Panc1 (cell line): ENCODE results near the gene FBXO47. TPM values are rescaled to one million over a fixed set of nuclear protein-coding genes. Genes with fewer than 3 reads are reported as not detected.

ENCODE experiments used
- ATAC-seq: fragments of 200-7000 bp; cut with Tn5 transposase; 2 replicates; pipeline ENCODE4 v1.9.1; 2020; ENCODE audit warnings: mild to moderate bottlenecking, moderate library complexity
- BruUV-seq: library from RNA; stranded (reverse); fragments of 400-500 nt; replicated peaks from 2 replicates; lab custom pipeline; 2021; lab: Mats Ljungman, UMichigan
- CTCF ChIA-PET: fragments of 300-600 bp; sonication (Branson Sonifier 250); formaldehyde crosslinking; loops from one replicate; lab custom pipeline; 2022; ENCODE audit warnings: antibody characterized with exemption; lab: Charles Lee
- POLR2A ChIA-PET: fragments of 300-600 bp; sonication (Branson Sonifier 250); formaldehyde crosslinking; loops from one replicate; lab custom pipeline; 2022; ENCODE audit warnings: antibody characterized with exemption; lab: Charles Lee
- DNase-seq: peaks from one replicate; pipeline ENCODE4 v3.0.0-alpha.2; 2010; ENCODE audit warnings: low read depth, low spot score
- H3K27ac ChIP-seq: 2 replicates; pipeline ENCODE4 v1.5.1; 2011; ENCODE audit warnings: mild to moderate bottlenecking, low read length, inconsistent platforms
- H3K27me3 ChIP-seq: fragments of 200-500 bp; sonication (Bioruptor generic); 2 replicates; pipeline ENCODE4 v1.6.0; 2014; ENCODE audit warnings: low read length, inconsistent platforms; ENCODE audit not compliant: control insufficient read depth, insufficient read depth
- H3K36me3 ChIP-seq: fragments of 200-500 bp; sonication (Bioruptor generic); 2 replicates; pipeline ENCODE4 v1.5.1; 2014; ENCODE audit warnings: inconsistent platforms, mild to moderate bottlenecking, low read length, moderate library complexity; ENCODE audit not compliant: control insufficient read depth, insufficient read depth
- H3K4me1 ChIP-seq: 2 replicates; pipeline ENCODE4 v1.5.1; 2011; ENCODE audit warnings: inconsistent platforms, mild to moderate bottlenecking, low read length, moderate library complexity; ENCODE audit not compliant: control insufficient read depth, insufficient read depth
- H3K4me3 ChIP-seq, 2 experiments: 2 replicates each; pipeline ENCODE4 v1.5.1; 2011 to 2012; ENCODE audit warnings: low read depth in 2 of 2, low read length in 2 of 2, mild to moderate bottlenecking in 2 of 2, inconsistent platforms in 1 of 2, moderate library complexity in 1 of 2
- H3K9me3 ChIP-seq: fragments of 200-500 bp; sonication (Bioruptor generic); 2 replicates; pipeline ENCODE4 v1.5.1; 2014; ENCODE audit warnings: low read depth, mild to moderate bottlenecking, inconsistent platforms, low read length, moderate library complexity; ENCODE audit not compliant: control insufficient read depth, insufficient read depth
- POLR2AphosphoS5 ChIP-seq: IDR thresholded peaks from 2 replicates; pipeline ENCODE4 v1.6.1; 2012; ENCODE audit warnings: mild to moderate bottlenecking, low read depth, low read length, moderate library complexity
- SIN3A ChIP-seq: IDR thresholded peaks from 2 replicates; pipeline ENCODE4 v1.6.1; 2012; ENCODE audit warnings: low read depth, mild to moderate bottlenecking, low read length, moderate library complexity, borderline replicate concordance; ENCODE audit not compliant: insufficient read depth
- TCF7L2 ChIP-seq: IDR thresholded peaks from 2 replicates; pipeline ENCODE4 v1.6.1; 2011; ENCODE audit warnings: mild to moderate bottlenecking, low read depth, low read length, inconsistent platforms
- in situ Hi-C: cut with HindIII; loops from 2 replicates; pipeline ENCODE4 v1.10.0; 2016; ENCODE audit warnings: low sequenced_read_pairs, low pct_unique_long_range_greater_than_20kb
- intact Hi-C: fragments of 100-400 bp; cut with micrococcal nuclease; formaldehyde crosslinking; loops from one replicate; pipeline ENCODE4 v1.10.0; 2022; ENCODE audit not compliant: unreplicated experiment
- total RNA-seq: library from RNA; stranded (reverse); gene quantifications from one replicate; pipeline ENCODE4 v1.2.1, GENCODE V29; 2021; ENCODE audit not compliant: unreplicated experiment
- TF ChIP-seq, protein P1 (sequence below), 2 experiments: IDR thresholded peaks; 2 replicates each; pipeline ENCODE4 v1.6.1; 2011 to 2012; ENCODE audit warnings: low read depth in 2 of 2, control low read depth in 1 of 2, low read length in 1 of 2, mild to moderate bottlenecking in 1 of 2, moderate library complexity in 1 of 2; ENCODE audit not compliant: insufficient read depth in 1 of 2
- TF ChIP-seq, protein P2 (sequence below): fragments of 450-650 bp; IDR thresholded peaks from 2 replicates; pipeline ENCODE4 v1.5.1; 2017; ENCODE audit warnings: mild to moderate bottlenecking

Gene FBXO47
- total RNA-seq, 1 experiment from 2014 or later = not detected

DNA sequence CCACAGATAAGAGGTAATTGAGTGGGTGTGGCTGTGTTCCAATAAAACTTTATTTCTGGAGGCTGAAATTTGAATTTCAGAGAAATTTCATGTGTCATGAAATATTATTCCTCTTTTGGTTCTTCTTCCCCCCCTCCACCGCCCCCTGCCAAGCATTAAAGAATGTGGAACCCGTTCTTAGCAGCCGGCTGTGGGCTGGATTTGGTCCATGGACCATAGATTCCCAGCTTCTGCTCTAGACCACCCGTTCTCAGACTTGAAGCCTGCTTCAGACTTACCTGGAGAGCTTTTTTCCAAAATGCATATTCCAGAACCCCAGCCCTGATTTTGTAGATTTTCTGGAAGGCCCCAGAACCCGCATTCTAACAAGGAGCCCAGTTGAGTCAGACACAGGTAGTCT is 56.9 kb downstream of the FBXO47 start:
- H3K27me3 ChIP-seq = no peaks in the 10 kb centered on the region
- no peak for ATAC-seq
- BruUV-seq = no TSS peak
- in situ Hi-C loops = no loop called here
- no peaks in the 10 kb centered on the region for H3K36me3 ChIP-seq
- no peaks in the 10 kb centered on the region for H3K9me3 ChIP-seq
- no peaks in the 10 kb centered on the region for H3K4me1 ChIP-seq
- CTCF ChIA-PET = no interaction called here
- POLR2A ChIA-PET = no interaction called here
- DNase-seq = no peak
- no peak overlapping the region for H3K4me3 ChIP-seq
- TF ChIP-seq, protein P1, sequence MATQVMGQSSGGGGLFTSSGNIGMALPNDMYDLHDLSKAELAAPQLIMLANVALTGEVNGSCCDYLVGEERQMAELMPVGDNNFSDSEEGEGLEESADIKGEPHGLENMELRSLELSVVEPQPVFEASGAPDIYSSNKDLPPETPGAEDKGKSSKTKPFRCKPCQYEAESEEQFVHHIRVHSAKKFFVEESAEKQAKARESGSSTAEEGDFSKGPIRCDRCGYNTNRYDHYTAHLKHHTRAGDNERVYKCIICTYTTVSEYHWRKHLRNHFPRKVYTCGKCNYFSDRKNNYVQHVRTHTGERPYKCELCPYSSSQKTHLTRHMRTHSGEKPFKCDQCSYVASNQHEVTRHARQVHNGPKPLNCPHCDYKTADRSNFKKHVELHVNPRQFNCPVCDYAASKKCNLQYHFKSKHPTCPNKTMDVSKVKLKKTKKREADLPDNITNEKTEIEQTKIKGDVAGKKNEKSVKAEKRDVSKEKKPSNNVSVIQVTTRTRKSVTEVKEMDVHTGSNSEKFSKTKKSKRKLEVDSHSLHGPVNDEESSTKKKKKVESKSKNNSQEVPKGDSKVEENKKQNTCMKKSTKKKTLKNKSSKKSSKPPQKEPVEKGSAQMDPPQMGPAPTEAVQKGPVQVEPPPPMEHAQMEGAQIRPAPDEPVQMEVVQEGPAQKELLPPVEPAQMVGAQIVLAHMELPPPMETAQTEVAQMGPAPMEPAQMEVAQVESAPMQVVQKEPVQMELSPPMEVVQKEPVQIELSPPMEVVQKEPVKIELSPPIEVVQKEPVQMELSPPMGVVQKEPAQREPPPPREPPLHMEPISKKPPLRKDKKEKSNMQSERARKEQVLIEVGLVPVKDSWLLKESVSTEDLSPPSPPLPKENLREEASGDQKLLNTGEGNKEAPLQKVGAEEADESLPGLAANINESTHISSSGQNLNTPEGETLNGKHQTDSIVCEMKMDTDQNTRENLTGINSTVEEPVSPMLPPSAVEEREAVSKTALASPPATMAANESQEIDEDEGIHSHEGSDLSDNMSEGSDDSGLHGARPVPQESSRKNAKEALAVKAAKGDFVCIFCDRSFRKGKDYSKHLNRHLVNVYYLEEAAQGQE (IDR thresholded peaks at IDR 0.05; ENCODE audit: insufficient read depth in 1 of 2, low read depth in 2 of 2, low read length in 1 of 2) = no peak
- TF ChIP-seq SIN3A = no peak
- no peak for TF ChIP-seq POLR2AphosphoS5
- no peak for TF ChIP-seq TCF7L2
- intact Hi-C loops = no loop called here
- no peak overlapping the region for H3K27ac ChIP-seq

DNA sequence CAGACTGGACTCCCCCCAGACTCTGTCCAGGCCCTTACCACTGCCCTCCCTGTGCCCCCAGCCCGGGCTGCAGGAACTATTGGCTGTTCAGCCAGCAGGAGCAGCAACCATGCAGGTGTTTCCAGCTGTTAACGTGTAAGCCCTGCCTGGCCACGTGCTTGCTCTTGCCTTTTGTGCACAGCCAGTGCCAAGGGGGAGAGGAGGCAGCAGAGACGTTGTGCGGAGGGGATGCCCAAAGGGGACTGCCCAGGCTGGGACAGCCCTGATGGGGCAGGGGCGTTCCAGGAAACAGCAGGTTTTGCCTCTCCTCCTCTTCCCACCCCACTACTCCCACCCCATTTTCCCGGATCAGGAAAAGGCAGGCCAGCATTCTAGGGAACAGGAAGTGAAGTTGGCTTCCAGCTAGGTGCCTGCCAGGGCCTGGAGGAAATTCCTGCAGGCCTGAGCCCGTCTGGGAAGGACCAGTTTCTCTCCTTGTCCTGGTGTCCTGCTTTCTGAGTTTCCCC is 58.5 kb downstream of the FBXO47 start:
- POLR2A ChIA-PET = no interaction called here
- TF ChIP-seq SIN3A (no peak), POLR2AphosphoS5 (no peak), TCF7L2 (no peak)
- TF ChIP-seq, protein P1 (IDR thresholded peaks at IDR 0.05; ENCODE audit: insufficient read depth in 1 of 2, low read depth in 2 of 2, low read length in 1 of 2) = no peak
- TF ChIP-seq, protein P2, sequence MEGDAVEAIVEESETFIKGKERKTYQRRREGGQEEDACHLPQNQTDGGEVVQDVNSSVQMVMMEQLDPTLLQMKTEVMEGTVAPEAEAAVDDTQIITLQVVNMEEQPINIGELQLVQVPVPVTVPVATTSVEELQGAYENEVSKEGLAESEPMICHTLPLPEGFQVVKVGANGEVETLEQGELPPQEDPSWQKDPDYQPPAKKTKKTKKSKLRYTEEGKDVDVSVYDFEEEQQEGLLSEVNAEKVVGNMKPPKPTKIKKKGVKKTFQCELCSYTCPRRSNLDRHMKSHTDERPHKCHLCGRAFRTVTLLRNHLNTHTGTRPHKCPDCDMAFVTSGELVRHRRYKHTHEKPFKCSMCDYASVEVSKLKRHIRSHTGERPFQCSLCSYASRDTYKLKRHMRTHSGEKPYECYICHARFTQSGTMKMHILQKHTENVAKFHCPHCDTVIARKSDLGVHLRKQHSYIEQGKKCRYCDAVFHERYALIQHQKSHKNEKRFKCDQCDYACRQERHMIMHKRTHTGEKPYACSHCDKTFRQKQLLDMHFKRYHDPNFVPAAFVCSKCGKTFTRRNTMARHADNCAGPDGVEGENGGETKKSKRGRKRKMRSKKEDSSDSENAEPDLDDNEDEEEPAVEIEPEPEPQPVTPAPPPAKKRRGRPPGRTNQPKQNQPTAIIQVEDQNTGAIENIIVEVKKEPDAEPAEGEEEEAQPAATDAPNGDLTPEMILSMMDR = no peak
- no TSS peak for BruUV-seq
- no peaks in the 10 kb centered on the region; the same call in 1 of the 2 replicates for H3K36me3 ChIP-seq
- in situ Hi-C loops (no loop called here), intact Hi-C loops (no loop called here)
- H3K4me1 ChIP-seq = no peaks in the 10 kb centered on the region
- ATAC-seq = no peak
- H3K9me3 ChIP-seq = no peaks in the 10 kb centered on the region
- no peak overlapping the region for H3K27ac ChIP-seq
- H3K27me3 ChIP-seq = no peaks in the 10 kb centered on the region
- no peak overlapping the region for H3K4me3 ChIP-seq
- DNase-seq = no peak
- CTCF ChIA-PET = no interaction called here
